Measurements from ENCODE around the gene NECTIN2.

GRCh38 chr19:44813841-44814470 is 32.1 kb upstream of the NECTIN2 start:
- TF ChIP-seq CTCF (IDR thresholded peaks at IDR 0.05), result no peak
- no peak for TF ChIP-seq POLR2A (IDR thresholded peaks at IDR 0.05)

Data from right lobe of liver (tissue), 4 donors.